Loucy (cell line): Measurements from ENCODE around the gene PPP1R9B.

Experiments
- EZH2phosphoT487 ChIP-seq: fragments of 200-600 bp; IDR thresholded peaks from 2 replicates; pipeline ENCODE4 v1.6.1; 2018; ENCODE audit warnings: antibody characterized with exemption, mild to moderate bottlenecking, moderate library complexity, borderline replicate concordance
- TF ChIP-seq, protein P1 (sequence below): fragments of 200-600 bp; sonication (generic); conservative IDR thresholded peaks from 2 replicates; pipeline ENCODE4 v1.5.1; 2014; ENCODE audit warnings: mild to moderate bottlenecking, antibody characterized with exemption, low read length

DNA sequence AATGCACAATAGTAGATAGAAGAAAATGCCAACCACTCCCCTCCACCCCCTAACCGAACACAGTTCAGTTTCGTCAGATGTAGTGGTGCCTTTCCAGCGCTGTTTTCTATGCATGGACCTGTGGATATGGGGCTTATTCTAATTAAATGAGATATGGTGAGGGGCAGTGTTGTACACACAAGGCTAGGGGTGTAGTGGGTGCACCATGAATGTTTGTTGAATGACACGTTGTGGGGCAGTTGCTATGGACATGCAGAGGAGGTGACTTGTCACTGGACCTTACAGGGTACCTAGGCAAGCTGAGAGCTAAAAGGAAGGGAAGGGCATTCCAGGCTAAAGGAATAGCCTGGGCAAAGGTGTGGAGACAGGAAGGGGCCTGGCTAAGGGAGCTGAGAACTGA lies 51.9 kb downstream of the PPP1R9B start:
- TF ChIP-seq, protein P1, sequence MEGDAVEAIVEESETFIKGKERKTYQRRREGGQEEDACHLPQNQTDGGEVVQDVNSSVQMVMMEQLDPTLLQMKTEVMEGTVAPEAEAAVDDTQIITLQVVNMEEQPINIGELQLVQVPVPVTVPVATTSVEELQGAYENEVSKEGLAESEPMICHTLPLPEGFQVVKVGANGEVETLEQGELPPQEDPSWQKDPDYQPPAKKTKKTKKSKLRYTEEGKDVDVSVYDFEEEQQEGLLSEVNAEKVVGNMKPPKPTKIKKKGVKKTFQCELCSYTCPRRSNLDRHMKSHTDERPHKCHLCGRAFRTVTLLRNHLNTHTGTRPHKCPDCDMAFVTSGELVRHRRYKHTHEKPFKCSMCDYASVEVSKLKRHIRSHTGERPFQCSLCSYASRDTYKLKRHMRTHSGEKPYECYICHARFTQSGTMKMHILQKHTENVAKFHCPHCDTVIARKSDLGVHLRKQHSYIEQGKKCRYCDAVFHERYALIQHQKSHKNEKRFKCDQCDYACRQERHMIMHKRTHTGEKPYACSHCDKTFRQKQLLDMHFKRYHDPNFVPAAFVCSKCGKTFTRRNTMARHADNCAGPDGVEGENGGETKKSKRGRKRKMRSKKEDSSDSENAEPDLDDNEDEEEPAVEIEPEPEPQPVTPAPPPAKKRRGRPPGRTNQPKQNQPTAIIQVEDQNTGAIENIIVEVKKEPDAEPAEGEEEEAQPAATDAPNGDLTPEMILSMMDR, result no peak
- no peak for TF ChIP-seq EZH2phosphoT487
